HK-2 (cell line): ENCODE results near the gene COL11A1.
"Not testable (repeated sequence)": the region's sequence is repeated elsewhere in the genome, so short reads cannot be mapped to it uniquely, and the experiment has no call there.

Experiments used
- DNase-seq: peaks from one replicate; pipeline ENCODE4 v3.0.0-alpha.2; 2018; ENCODE audit not compliant: unreplicated experiment

The COL11A1 gene

DNA sequence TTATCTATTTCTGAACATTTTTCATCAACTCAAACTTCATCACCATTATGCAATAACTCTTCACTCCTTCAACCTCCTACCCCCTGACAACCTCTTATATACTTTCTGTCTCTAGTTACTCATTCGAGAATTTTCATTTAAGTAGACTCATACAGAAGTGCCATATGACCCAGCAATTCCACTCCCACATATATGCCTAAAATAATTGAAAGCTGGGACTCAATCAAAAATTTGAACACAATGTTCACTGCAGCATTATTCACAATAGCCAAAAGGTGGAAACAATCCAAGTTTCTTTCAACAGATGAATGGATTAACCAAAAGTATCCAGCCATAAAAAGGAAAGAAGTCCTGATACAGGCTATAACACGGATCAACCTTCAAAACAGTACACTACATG is 24.1 kb downstream of the COL11A1 start:
- no peak for DNase-seq

- no peak for DNase-seq
Observed at GRCh38 chr1:103075316-103076000, 32.9 kb downstream of the COL11A1 start.

DNA sequence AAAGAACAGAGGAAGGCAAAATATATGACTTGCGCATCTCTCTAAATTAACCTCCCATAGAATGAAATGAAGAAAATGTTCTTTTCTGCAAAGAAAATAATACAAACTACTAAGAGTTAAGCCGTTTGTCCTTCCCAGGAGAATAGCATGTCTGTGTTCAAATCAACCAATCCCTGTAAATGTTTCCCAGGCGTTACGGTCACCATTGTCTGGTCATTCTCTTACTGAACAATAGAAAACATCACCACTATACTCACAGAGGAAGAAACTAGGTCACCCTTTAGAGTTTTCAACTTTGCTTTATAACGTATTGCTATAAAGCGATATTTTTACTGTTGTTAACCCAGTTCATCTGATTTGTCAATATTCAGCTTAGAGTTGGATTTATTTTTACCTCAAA is 34.1 kb downstream of the COL11A1 start:
- DNase-seq, result no peak

DNA sequence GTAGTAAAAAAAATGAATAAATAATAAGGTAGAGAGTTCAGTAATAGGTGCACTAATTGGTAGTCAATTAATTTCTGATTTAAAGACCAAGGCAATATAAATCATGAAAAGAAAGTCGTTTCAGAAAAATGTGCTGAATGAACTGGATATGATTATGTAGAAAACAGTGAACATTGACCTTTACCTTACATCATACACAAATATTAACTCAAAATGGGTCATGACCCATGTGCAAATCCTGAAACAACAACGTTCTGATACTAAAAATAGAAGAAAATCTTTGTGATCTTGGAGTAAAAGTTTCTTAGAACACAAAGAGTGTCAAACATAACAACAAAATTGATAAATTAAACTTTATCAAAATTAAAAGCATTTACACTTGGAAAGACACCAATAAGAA is 39.1 kb downstream of the COL11A1 start:
- DNase-seq, result no peak

DNA sequence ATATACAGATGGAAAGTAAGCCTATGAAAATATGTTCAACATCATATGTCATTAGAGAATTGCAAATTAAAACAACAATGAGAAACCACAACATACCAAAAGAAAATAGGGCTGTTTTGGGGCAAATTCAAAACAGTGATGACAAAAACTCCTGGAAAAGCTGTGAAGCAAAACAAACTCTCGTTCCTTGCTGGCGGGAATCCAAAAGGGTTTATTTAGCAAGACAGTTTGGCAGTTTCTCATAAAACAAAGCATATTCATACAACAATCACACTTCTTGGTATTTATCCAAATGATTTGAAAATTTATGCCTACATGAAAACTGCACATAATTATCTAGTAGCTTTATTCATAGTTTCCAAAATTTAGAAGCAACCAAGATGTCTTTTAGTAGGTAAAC is 44.4 kb downstream of the COL11A1 start:
- DNase-seq, result no peak

DNA sequence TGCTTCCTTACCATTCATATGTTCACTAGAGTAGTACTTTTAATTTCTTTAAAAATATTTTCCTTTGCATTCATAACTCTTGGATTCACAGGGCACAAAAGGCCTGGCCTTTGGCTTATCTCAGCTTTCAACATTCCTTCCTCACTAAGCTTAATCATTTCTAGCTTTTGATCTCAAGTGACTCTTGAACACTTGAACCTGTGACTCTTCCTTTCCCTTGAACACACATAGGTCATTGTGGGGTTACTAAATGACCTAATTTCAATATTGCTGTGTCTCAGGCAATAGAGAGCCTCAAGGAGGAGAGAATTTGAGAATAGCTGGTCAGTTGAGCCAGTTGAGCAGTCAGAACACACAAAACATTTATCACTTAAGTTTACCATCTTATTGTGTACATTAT is 49.9 kb downstream of the COL11A1 start:
- DNase-seq, result no peak

GRCh38 chr1:103056423-103056822 is 51.9 kb downstream of the COL11A1 start:
- DNase-seq, result no peak

- not testable (repeated sequence) for DNase-seq
Observed at GRCh38 chr1:103028110-103028509, 80.2 kb downstream of the COL11A1 start.

DNA sequence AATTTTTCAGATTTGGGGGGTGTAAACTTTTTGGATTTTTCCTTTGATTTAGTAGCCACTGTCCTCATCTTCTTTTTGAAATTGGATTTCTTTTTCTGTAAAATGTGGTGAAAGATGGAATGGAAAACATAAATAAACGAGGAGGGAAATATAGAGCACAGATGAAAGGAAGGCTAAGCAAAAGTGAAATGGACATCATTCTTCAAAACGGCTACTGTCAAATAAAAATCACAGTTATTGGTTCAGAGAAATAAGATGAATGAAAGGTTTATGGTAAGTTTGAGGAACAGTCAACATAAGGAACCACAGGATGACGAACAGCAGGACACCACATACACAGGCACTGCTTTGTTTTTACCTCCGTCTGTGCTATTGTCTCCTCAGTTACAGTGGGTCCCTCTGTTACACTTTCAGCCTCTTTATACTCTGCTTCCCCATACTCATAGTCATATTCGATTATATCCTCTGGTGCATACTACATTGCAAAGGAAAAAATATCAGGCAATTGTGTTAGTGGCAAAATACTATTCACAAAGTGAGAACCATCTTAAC is 82.4 kb downstream of the COL11A1 start:
- no peak for DNase-seq

- DNase-seq, result no peak
Observed at GRCh38 chr1:103024051-103024450, 84.3 kb downstream of the COL11A1 start.

DNA sequence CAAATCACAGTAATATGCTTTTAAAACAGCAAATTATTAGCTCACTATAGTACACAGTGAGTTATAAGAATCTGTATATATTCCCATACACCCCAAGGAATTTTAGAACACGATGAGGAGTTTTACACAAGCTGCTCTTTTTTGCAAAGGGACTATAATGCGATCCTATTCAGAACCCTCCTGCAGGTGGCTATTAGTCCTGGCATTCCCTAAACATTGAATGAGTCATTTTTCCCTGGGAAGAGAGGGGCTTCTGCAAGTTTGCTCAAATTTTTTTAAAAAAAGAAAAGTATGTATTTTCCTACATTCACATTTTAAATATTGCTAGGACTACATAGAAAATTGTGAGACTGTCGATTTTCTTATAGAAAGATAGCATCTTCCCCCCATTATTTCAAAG is 106.3 kb downstream of the COL11A1 start:
- no peak for DNase-seq

GRCh38 chr1:102978874-102979273 is 129.4 kb downstream of the COL11A1 start:
- DNase-seq, result no peak

DNA sequence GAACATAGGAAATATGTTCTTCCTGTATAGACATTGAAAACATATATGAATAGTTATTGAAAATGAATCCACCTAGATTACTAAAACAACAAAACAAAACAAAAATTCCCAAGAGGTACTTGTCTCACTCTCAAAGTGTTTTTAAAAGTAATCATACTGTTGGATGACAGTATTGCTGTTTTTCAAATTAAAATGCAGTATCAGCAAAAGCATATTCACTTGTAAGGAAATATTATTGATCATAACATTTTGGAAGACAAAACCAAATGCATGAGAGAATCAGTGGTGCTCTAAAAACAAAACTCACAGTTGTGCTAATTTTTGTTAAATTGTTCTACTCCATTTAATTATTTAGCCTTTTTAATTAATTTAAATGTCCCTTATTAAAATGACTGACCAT is 131.0 kb downstream of the COL11A1 start:
- no peak for DNase-seq

DNA sequence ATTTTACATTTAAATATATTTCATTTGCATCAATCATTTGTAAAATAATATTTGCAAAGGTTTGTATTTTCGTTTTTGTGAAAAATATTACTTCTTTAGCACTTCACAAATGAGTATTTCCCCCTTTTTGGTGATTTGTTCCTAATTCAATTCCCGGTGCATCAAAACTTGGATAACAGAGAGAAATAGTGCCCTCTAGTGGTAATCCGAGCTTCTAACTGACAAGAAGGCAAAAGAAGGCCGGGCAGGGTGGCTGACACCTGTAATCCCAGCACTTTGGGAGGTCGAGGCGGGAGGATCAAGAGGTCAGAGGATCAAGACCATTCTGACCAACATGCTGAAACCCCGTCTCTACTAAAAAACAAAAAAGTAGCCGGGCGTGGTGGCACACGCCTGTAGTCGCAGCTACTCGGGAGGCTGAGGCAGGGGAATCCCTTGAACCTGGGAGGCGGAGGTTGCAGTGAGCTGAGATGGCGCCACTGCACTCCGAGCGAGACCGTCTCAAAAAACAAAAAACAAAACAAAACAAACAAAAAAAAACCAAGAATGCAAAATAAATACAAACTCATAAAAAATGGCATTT is 137.7 kb downstream of the COL11A1 start:
- DNase-seq, result peak; percentile 4

DNA sequence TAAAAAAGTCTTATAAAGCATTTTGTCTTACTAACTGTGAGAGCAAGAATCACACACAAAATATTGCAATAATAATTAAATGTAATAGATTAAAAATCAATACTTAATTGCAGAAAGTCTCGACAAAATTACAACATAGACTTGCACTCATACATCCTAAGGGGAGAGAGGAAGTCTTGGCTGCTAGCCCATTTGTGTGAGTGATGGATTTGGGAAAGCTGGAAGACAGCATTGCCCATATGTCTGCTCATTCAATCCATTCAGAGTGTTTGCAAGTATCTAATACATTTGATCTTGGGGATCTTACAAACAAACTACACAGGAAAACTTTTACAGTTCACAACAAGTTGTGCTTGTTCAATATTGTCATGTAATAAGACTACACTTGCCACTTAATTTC is 140.5 kb downstream of the COL11A1 start:
- no peak for DNase-seq

DNA sequence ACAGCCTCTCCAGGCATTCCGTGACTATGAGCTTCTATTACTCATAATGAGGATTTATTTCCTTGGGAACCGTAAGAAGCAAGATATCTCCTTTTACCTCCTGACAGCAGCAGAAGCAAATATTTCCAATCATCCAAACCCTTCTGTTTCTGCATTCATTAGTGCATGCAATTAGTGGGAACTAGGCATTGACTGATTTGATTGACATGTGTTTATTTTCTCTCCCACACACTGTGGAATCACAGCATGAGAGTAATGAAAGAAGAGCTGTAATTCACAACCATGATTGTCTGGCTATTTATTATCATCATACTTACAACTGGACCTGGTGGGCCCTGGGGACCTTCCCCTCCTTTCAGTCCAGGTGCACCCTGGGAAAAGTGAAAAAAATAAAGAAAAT is 146.8 kb downstream of the COL11A1 start:
- no peak for DNase-seq

DNA sequence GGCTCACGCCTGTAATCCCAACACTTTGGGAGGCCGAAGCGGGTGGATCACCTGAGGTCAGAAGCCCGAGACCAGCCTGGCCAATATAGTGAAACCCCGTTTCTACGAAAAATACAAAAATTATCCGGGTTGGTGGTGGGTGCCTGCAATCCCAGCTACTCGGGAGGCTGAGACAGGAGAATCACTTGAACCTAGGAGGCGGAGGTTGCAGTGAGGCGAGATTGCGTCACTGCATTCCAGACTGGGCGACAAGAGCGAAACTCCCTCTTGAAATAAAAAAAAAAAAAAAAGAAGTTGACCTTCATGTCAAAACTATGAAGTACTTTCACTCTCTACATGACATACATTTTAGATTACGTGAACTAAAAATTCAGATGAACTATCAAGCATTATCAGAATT is 153.7 kb downstream of the COL11A1 start:
- DNase-seq, result no peak

GRCh38 chr1:102952400-102952799 is 155.9 kb downstream of the COL11A1 start:
- DNase-seq, result no peak

DNA sequence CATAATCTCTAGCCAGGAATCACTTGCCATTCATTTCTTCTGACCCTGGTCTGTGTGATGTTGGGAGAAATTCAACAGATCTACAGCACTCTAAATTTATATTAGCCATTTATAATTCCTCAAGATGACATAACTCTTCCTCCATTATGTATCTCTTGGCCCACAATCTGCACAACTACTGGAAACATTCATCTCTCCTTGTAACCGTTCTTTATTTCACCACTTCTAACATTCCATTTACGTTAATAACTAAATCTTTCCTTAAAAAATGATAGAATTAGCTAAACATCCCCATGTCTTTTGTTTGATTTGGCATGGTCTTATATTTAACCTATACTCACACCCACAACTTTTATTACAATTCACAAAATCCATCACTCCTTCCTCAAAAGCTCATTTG is 166.0 kb downstream of the COL11A1 start:
- DNase-seq, result no peak

GRCh38 chr1:102941366-102941947 is 166.9 kb downstream of the COL11A1 start:
- DNase-seq, result no peak

- DNase-seq, result no peak
Observed at GRCh38 chr1:102937401-102937800, 170.9 kb downstream of the COL11A1 start.

- not testable (repeated sequence) for DNase-seq
Observed at GRCh38 chr1:102933362-102933761, 175.0 kb downstream of the COL11A1 start.

DNA sequence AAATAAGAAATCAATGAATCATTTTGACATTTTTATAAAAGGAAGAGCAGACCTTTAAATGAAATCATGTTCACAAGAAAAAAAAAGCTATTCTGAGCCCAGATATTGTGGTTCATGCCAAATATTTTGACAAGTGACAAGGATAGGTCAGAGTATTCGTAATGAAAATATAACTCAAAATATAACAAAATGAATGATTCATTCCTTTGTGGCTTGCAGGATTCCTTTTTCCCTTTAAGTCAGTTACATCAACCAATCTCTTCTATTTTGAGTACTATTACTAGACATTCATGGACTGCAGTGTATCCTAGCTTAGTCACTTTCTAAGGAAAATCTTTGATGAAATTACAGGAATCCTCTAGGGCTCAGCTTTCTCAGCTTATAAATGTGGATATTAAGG is 188.7 kb downstream of the COL11A1 start:
- DNase-seq, result no peak
